GM06990 (cell line): ENCODE measurements around the gene ETFRF1.

Source experiments
- DNase-seq: peaks from one replicate; pipeline ENCODE4 v3.0.0-alpha.2; 2011; ENCODE audit not compliant: insufficient read length; ENCODE audit errors: extremely low read depth
- H3K27me3 ChIP-seq: replicated peaks from 2 replicates; pipeline ENCODE4 v1.6.0; 2011; ENCODE audit warnings: low read length; ENCODE audit not compliant: control insufficient read depth, insufficient read depth
- H3K36me3 ChIP-seq: 2 replicates; pipeline ENCODE4 v1.5.1; 2011; ENCODE audit warnings: low read length; ENCODE audit not compliant: control insufficient read depth, insufficient read depth
- H3K4me3 ChIP-seq: replicated peaks from 2 replicates; pipeline ENCODE4 v1.5.1; 2011; ENCODE audit warnings: low read depth, mild to moderate bottlenecking, control low read depth, low read length
- TF ChIP-seq, protein P1 (sequence below): IDR thresholded peaks from 2 replicates; pipeline ENCODE4 v1.5.1; 2011; ENCODE audit warnings: low read length, control low read depth, mild to moderate bottlenecking, inconsistent platforms; ENCODE audit not compliant: insufficient read depth, poor library complexity, severe bottlenecking

ETFRF1 gene

DNA sequence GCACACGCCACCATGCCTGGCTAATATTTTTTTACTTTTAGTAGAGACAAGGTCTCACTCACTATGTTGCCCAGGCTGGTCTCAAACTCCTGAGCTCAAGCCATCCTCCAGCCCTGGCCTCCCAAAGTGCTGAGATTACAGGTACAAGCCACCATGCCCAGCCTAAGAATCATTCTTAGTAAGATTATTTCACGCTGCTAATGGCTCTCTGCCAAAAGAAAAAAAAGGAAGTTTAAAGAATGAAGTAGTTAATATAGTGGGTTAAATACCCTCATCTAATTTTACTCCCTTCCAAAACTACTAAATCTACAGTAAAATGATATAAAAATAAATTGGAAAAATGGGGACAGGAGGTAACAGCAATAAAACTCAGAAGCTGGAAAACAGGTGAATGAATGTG lies 2.6 kb downstream of the ETFRF1 start:
- TF ChIP-seq, protein P1, sequence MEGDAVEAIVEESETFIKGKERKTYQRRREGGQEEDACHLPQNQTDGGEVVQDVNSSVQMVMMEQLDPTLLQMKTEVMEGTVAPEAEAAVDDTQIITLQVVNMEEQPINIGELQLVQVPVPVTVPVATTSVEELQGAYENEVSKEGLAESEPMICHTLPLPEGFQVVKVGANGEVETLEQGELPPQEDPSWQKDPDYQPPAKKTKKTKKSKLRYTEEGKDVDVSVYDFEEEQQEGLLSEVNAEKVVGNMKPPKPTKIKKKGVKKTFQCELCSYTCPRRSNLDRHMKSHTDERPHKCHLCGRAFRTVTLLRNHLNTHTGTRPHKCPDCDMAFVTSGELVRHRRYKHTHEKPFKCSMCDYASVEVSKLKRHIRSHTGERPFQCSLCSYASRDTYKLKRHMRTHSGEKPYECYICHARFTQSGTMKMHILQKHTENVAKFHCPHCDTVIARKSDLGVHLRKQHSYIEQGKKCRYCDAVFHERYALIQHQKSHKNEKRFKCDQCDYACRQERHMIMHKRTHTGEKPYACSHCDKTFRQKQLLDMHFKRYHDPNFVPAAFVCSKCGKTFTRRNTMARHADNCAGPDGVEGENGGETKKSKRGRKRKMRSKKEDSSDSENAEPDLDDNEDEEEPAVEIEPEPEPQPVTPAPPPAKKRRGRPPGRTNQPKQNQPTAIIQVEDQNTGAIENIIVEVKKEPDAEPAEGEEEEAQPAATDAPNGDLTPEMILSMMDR, result no peak
- peaks cover 2% of the 10 kb centered on the region; the same call in 1 of the 2 replicates for H3K36me3 ChIP-seq
- no peak for DNase-seq
- H3K27me3 ChIP-seq, result no peaks in the 10 kb centered on the region
- no peak overlapping the region for H3K4me3 ChIP-seq

DNA sequence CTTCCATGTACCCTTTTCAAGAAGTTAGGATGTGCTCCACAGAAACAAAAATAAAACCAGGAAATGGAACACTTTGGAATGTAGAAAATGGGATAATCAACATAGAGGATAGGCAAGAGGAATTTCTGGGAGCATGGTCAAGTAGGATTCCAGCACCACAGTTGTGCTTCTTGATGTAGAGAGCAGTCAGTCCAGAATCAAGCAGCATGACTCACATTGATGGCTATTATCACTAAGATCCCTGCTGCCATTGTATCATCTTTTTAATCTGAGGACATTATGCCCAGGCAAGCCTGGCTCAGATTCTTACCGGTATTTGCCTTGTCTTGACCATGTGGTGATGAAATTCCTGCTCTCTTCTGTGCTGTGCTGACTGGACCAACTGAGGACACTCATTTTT lies 5.7 kb downstream of the ETFRF1 start:
- TF ChIP-seq, protein P1, result no peak
- H3K27me3 ChIP-seq, result no peaks in the 10 kb centered on the region
- DNase-seq, result no peak

DNA sequence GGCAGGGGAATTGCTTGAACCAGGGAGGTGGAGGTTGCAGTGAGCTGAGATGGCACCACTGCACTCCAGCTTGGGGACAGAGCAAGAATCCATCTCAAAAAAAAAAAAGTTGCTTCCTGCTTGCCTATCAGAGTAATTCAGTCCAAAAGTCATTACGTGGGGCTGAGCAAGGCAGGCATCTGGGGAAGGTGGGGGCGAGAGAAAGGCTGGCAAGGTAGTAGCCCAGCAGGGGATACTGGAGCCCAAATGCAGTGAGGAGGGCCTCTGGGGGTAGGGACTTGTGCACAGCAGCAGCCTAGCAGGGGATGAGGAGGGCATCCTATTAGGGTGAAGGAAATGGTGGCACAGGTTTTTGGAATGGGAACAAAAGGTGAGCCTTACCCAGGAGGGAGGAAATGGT lies 7.1 kb downstream of the ETFRF1 start:
- peaks cover 2% of the 10 kb centered on the region; the same call in 1 of the 2 replicates for H3K36me3 ChIP-seq
- TF ChIP-seq, protein P1, result no peak

More for the DNA sequence above, 5.7 kb downstream of the ETFRF1 start:
- H3K36me3 ChIP-seq, result peaks cover 2% of the 10 kb centered on the region; the same call in 1 of the 2 replicates
- H3K4me3 ChIP-seq, result no peak overlapping the region

DNA sequence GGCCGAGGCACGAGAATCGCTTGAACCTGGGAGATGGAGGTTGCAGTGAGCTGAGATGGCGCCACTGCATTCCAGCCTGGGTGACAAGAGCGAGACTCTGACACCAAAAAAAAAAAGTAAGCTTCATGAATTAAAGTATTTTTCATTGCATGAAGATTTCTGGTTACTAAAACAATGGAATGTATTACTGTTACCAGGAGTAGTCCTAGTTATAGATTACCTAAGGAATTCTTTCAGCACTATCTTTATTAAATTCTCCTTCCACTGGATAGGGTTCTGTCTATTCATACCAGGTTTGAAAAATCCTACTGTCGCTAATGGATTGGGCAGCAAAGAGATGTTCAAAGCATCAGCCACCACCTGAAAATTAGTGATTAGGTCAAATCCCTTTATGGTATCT lies 12.4 kb downstream of the ETFRF1 start:
- H3K4me3 ChIP-seq, result no peak overlapping the region
- no peaks in the 10 kb centered on the region for H3K27me3 ChIP-seq
- DNase-seq, result no peak
- TF ChIP-seq, protein P1, result no peak
- peaks cover under 1% of the 10 kb centered on the region for H3K36me3 ChIP-seq

More for the DNA sequence above, 7.1 kb downstream of the ETFRF1 start:
- DNase-seq, result no peak
- Histone ChIP-seq H3K4me3 (no peak overlapping the region), H3K27me3 (no peaks in the 10 kb centered on the region)

DNA sequence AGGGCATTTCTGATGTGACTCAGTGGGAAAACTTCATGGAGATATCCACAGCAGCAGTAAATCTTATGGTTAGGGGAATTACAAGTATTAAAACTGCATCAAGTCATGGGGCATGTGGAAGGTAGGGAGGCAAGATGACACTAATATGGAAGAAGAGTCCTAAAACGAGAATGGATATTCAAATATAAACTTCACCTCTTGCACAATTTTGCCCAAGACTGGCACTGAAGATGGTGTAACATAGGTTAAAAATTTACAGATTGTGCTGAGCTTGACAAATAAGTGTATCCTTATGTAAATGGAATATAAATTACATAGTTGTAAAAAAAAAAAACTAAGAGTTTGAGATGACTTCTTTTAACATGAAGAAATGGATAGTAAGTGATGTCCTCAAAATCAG lies 12.8 kb downstream of the ETFRF1 start:
- no peaks in the 10 kb centered on the region; the same call in 1 of the 2 replicates for H3K36me3 ChIP-seq
- DNase-seq, result no peak
- TF ChIP-seq, protein P1, result no peak
- no peak overlapping the region for H3K4me3 ChIP-seq
- H3K27me3 ChIP-seq, result no peaks in the 10 kb centered on the region

DNA sequence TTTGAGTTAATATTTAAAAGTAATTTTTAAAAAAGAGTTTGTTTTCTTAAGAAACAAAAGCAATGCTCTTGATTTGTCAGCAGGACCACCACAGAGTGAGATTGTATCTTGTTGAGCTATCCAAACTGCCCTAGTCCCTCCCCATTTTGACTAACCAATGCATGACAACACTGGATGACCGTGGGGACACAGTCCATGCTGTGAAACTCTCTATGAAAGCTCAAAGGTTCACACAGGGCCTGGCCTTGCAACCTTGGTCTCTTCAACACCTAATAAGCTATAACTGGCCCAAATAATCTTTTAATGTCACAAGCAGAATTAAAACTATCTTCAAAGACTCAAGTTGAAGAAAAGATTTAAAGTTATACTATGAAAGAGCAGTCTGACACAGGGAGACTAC lies 13.5 kb downstream of the ETFRF1 start:
- Histone ChIP-seq H3K4me3 (no peak overlapping the region), H3K27me3 (no peaks in the 10 kb centered on the region), H3K36me3 (no peaks in the 10 kb centered on the region; the same call in 1 of the 2 replicates)
- TF ChIP-seq, protein P1, result no peak
- DNase-seq, result no peak
